HG03571 (cell line): ENCODE data around the gene TMEM125.

Experiments used
- ATAC-seq: cut with Tn5 transposase; IDR thresholded peaks from one replicate; pipeline ENCODE4 v1.9.1; 2021; ENCODE audit not compliant: unreplicated experiment

The TMEM125 gene

GRCh38 chr1:43288785-43289706, 19.3 kb downstream of the TMEM125 start:
- ATAC-seq = no peak

GRCh38 chr1:43292216-43292615, 22.4 kb downstream of the TMEM125 start:
- no peak for ATAC-seq

GRCh38 chr1:43292679-43293078, 22.9 kb downstream of the TMEM125 start:
- ATAC-seq = no peak

- no peak for ATAC-seq
Observed at GRCh38 chr1:43293176-43293575, 23.4 kb downstream of the TMEM125 start.

GRCh38 chr1:43293896-43294760, 24.3 kb downstream of the TMEM125 start:
- no peak for ATAC-seq

- ATAC-seq = no peak
Observed at GRCh38 chr1:43294761-43295160, 25.0 kb downstream of the TMEM125 start.

GRCh38 chr1:43296207-43296606, 26.4 kb downstream of the TMEM125 start:
- no peak for ATAC-seq

- no peak for ATAC-seq
Observed at GRCh38 chr1:43298055-43298454, 28.3 kb downstream of the TMEM125 start.

GRCh38 chr1:43299101-43299500, 29.3 kb downstream of the TMEM125 start:
- no peak for ATAC-seq

GRCh38 chr1:43300378-43301094, 30.8 kb downstream of the TMEM125 start, which contains the start of gene TIE1:
TSS of gene TIE1 (plus strand) at chr1:43300982. CDS start at chr1:43301072, 90 bp downstream.
- no peak for ATAC-seq

GRCh38 chr1:43302201-43302600, 32.4 kb downstream of the TMEM125 start:
- no peak for ATAC-seq

GRCh38 chr1:43302721-43303470, 33.1 kb downstream of the TMEM125 start:
- no peak for ATAC-seq

- no peak for ATAC-seq
Observed at GRCh38 chr1:43303471-43304313, 33.9 kb downstream of the TMEM125 start.

GRCh38 chr1:43304314-43304681, 34.5 kb downstream of the TMEM125 start:
- no peak for ATAC-seq

GRCh38 chr1:43304771-43305300, 35.1 kb downstream of the TMEM125 start:
- ATAC-seq = no peak

- no peak for ATAC-seq
Observed at GRCh38 chr1:43305461-43305860, 35.7 kb downstream of the TMEM125 start.

GRCh38 chr1:43305926-43306687, 36.3 kb downstream of the TMEM125 start:
- ATAC-seq = no peak

GRCh38 chr1:43306688-43307457, 37.1 kb downstream of the TMEM125 start:
- ATAC-seq = no peak
